ENCODE measurements around the gene TP53RK.

DNA sequence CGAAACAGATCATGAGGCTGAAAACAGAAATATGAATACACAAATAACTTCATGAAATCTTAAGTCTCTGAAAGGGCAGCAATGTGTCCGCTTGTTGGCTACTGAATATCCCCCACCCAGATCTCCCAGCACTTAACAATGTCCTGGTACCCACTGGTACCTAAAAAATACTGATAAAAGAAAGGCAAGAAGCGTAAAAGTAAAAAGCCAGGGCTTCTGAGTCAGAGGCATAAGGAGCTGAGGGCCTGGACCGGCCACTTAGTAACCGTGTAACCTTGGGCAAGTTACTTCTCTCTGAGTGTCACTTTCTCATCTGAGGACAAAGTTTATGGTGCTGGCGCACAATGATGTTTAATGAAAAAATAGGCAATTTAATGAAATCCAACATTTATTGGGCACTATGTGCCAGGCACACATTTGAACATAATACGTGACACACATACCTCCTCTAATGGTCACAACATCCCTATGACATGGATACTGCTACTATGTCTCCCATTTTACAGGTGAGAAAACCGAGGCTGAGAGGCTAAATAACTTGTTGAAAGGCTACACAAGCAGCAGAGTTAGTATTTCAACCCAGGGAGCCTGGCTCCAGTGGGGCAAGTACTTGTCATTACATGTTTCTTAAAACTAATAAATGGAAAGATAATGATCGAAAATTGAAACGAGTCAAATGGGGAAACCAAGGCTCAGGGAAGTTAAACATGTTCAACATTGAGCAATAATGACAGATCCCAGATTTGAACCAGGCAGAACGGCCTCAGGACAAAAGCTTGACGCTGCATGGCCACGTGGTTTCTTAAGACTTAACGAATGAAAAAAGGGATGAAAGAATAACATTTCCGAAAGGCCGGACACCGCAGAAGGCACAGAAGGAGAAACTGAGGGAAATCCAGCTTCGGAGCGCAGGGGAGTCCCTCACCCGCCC is 828 bp downstream of the TP53RK start:
- TF ChIP-seq CSDC2 (CRISPR knock-in tag; IDR thresholded peaks at IDR 0.05) (no peak), TCF4 (CRISPR knock-in tag; IDR thresholded peaks at IDR 0.05; ENCODE audit: borderline replicate concordance) (no peak), TSHZ2 (CRISPR knock-in tag; IDR thresholded peaks at IDR 0.05) (no peak), ISL1 (CRISPR knock-in tag; IDR thresholded peaks at IDR 0.05) (no peak), ZC3H10 (CRISPR knock-in tag; IDR thresholded peaks at IDR 0.05) (no peak)
